Memory B cell (primary cell): ENCODE data around the gene PRKCZ.

Source experiments
- ATAC-seq: fragments of 150-1000 bp; cut with Tn5 transposase; 2 replicates; pipeline ENCODE4 v1.10.0; 2021; ENCODE audit warnings: low read depth, mild to moderate bottlenecking, moderate library complexity
- DNase-seq, 2 donors: peaks; one replicate each; pipeline ENCODE4 v3.0.0; 2022; ENCODE audit warnings: low spot score in 2 of 2
- H3K27ac Mint-ChIP-seq: one replicate; pipeline ENCODE4 v1.8.0; 2022; ENCODE audit warnings: mild to moderate bottlenecking, moderate library complexity, mixed read lengths
- H3K27me3 Mint-ChIP-seq: one replicate; pipeline ENCODE4 v1.8.0; 2022; ENCODE audit warnings: mixed read lengths
- H3K36me3 Mint-ChIP-seq: one replicate; pipeline ENCODE4 v1.8.0; 2022; ENCODE audit warnings: mild to moderate bottlenecking, mixed read lengths
- H3K4me1 Mint-ChIP-seq: one replicate; pipeline ENCODE4 v1.8.0; 2022; ENCODE audit warnings: mixed read lengths
- H3K4me3 Mint-ChIP-seq: one replicate; pipeline ENCODE4 v1.8.0; 2022; ENCODE audit warnings: mild to moderate bottlenecking, moderate library complexity, mixed read lengths
- H3K9me3 Mint-ChIP-seq: one replicate; pipeline ENCODE4 v1.8.0; 2022; ENCODE audit warnings: mixed read lengths

PRKCZ gene

GRCh38 chr1:2174348-2175054, 124.3 kb downstream of the PRKCZ start:
- no peak overlapping the region for H3K4me3 Mint-ChIP-seq
- peaks cover 2% of the 10 kb centered on the region for H3K4me1 Mint-ChIP-seq
- ATAC-seq: peak; percentile 48
- H3K36me3 Mint-ChIP-seq: peaks cover 19% of the 10 kb centered on the region
- no peak overlapping the region for H3K27ac Mint-ChIP-seq
- H3K9me3 Mint-ChIP-seq: no peaks in the 10 kb centered on the region
- DNase-seq: no peak
- no peaks in the 10 kb centered on the region for H3K27me3 Mint-ChIP-seq

GRCh38 chr1:2175055-2175414, 124.8 kb downstream of the PRKCZ start:
- no peaks in the 10 kb centered on the region for H3K27me3 Mint-ChIP-seq
- H3K4me3 Mint-ChIP-seq: no peak overlapping the region
- no peak overlapping the region for H3K27ac Mint-ChIP-seq
- DNase-seq (no peak), ATAC-seq (no peak)
- peaks cover 2% of the 10 kb centered on the region for H3K4me1 Mint-ChIP-seq
- peaks cover 19% of the 10 kb centered on the region for H3K36me3 Mint-ChIP-seq
- no peaks in the 10 kb centered on the region for H3K9me3 Mint-ChIP-seq

GRCh38 chr1:2175681-2176454, 125.7 kb downstream of the PRKCZ start:
- no peak overlapping the region for H3K4me3 Mint-ChIP-seq
- ATAC-seq: no peak
- no peak overlapping the region for H3K27ac Mint-ChIP-seq
- peaks cover 17% of the 10 kb centered on the region for H3K36me3 Mint-ChIP-seq
- no peaks in the 10 kb centered on the region for H3K9me3 Mint-ChIP-seq
- H3K4me1 Mint-ChIP-seq: peaks cover 2% of the 10 kb centered on the region
- no peaks in the 10 kb centered on the region for H3K27me3 Mint-ChIP-seq
- DNase-seq: no peak

DNA sequence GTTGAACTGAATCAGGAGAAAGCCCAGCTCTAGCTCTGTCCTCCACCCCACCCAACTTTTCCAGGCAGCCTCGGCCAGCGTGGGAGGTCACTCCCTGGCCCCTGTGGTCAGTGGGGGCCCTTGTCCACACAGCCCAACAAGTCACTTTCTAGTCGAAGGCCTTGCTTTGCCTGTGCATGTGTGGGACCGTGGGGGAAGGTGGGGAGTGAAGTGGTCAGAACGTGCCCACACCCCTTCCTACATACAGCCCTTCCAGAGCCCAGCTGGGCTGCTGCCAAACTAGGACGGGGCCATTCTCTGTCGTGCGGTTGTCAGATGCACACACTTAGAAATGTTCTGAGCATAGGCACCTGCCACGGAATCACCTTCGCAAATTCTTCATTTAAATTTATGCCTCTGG, 126.4 kb downstream of the PRKCZ start:
- DNase-seq (no peak), ATAC-seq (no peak)
- Mint-ChIP-seq H3K4me1 (peaks cover 2% of the 10 kb centered on the region), H3K27ac (no peak overlapping the region), H3K4me3 (no peak overlapping the region), H3K36me3 (peaks cover 15% of the 10 kb centered on the region), H3K27me3 (no peaks in the 10 kb centered on the region), H3K9me3 (no peaks in the 10 kb centered on the region)

- Mint-ChIP-seq H3K27ac (no peak overlapping the region), H3K27me3 (no peaks in the 10 kb centered on the region), H3K36me3 (peaks cover 9% of the 10 kb centered on the region), H3K4me3 (no peak overlapping the region), H3K9me3 (no peaks in the 10 kb centered on the region), H3K4me1 (peaks cover 2% of the 10 kb centered on the region)
- ATAC-seq: no peak
- DNase-seq: no peak
These were observed 127.3 kb downstream of the PRKCZ start for GRCh38 chr1:2177541-2177940.

DNA sequence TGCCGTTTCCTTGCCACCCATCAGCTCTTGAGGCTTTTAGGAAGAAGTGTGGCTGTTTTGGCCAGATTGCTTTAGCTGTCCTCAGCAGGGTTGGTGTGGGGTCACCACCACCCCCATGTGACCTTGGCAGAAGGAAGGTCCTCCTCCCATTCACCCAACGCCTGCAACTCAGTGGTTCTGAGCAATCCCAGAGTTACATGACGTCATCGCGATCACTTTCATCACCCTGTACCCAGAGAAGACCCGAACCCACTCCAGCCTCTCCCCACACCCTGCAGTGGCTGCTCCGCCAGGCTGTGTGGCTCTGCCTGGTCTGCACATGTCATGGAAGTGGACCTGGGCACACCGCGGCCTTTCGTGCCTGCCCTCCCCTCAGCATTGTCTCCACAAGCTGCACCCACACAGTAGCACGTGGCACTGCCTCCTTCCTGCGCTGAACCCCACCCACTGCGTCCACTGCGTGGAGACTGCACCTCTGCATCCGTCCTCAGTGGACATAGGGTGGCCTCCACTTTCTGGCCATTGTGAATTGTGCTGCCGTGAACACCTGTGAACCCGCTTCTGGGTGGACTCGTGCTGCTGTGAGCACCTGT, 127.8 kb downstream of the PRKCZ start:
- DNase-seq (no peak), ATAC-seq (no peak)
- Mint-ChIP-seq H3K27ac (no peak overlapping the region), H3K4me1 (peaks cover 2% of the 10 kb centered on the region), H3K27me3 (no peaks in the 10 kb centered on the region), H3K4me3 (no peak overlapping the region), H3K36me3 (peaks cover 11% of the 10 kb centered on the region), H3K9me3 (no peaks in the 10 kb centered on the region)

GRCh38 chr1:2178875-2179274, 128.7 kb downstream of the PRKCZ start:
- Mint-ChIP-seq H3K9me3 (no peaks in the 10 kb centered on the region), H3K4me3 (no peak overlapping the region), H3K4me1 (peaks cover 2% of the 10 kb centered on the region), H3K27me3 (no peaks in the 10 kb centered on the region), H3K36me3 (peaks cover 14% of the 10 kb centered on the region), H3K27ac (no peak overlapping the region)
- DNase-seq (no peak), ATAC-seq (no peak)

GRCh38 chr1:2179283-2180013, 129.2 kb downstream of the PRKCZ start:
- no peak for ATAC-seq
- Mint-ChIP-seq H3K27ac (no peak overlapping the region), H3K4me3 (no peak overlapping the region), H3K27me3 (no peaks in the 10 kb centered on the region), H3K36me3 (peaks cover 14% of the 10 kb centered on the region), H3K4me1 (peaks cover 2% of the 10 kb centered on the region), H3K9me3 (no peaks in the 10 kb centered on the region)
- no peak for DNase-seq

DNA sequence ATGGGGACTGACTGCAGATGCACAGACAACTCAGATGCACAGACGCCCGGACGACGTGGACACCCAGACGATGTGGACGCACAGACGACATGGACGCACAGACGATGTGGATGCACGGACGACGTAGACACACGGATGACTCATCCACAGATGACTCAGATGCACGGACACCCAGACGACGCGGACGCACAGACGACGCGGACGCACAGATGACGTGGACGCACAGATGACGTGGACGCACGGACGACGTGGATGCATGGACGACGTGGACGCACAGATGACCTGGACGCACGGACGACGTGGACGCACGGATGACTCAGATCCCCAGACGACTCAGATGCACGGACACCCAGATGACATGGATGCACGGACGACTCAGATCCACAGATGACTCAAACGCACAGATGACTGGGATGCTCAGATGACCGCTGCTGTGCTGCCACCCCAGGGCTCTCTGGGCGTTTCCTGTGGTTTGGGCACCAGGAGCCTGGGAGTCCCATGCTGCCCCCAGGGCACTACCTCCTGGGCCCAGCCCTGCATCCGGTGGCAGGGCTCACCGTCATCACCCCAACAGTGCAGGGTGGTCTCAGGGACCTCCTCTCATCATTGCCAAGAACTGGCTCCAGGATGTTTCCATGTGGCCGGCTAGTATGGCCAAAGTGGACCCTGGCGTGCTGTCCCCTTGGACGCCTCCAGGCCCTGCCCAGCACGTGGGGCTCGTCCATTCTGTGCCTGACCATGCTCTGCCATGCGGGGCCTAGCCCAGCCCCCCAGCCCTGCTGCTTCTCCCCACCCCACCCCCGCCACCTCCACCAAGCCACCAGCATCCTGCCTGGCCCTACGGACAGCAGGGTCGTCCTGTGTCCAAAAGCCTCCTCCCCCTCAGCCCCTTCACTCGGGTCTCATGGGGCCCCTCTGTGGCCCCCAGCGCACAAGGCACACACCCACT, 130.4 kb downstream of the PRKCZ start:
- H3K27me3 Mint-ChIP-seq: no peaks in the 10 kb centered on the region
- no peak for ATAC-seq
- no peak overlapping the region for H3K27ac Mint-ChIP-seq
- H3K4me3 Mint-ChIP-seq: no peak overlapping the region
- no peak for DNase-seq
- H3K36me3 Mint-ChIP-seq: peaks cover 17% of the 10 kb centered on the region
- no peaks in the 10 kb centered on the region for H3K9me3 Mint-ChIP-seq
- H3K4me1 Mint-ChIP-seq: peaks cover 2% of the 10 kb centered on the region

DNA sequence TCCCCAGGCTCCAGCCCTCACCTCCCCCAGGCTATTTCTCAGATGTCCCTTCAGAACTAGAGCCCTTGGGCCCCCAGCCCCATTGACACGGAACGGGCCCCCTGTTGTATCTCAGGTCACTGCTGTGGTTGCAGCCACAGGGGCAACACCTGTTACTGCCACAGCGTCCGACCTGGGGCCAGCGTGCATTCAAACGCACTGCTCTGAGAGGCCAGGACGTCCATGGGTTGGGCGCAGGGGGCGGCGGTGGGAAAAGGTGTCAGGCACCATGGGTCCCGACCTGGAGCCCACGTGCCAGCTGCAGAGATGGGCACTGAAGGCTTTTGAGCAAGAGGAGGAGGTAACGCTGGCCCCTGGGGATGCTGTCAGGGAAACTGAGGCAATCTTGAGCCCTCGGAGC, 131.1 kb downstream of the PRKCZ start:
- Mint-ChIP-seq H3K27ac (no peak overlapping the region), H3K27me3 (no peaks in the 10 kb centered on the region), H3K36me3 (peaks cover 13% of the 10 kb centered on the region), H3K4me1 (no peaks in the 10 kb centered on the region), H3K9me3 (no peaks in the 10 kb centered on the region), H3K4me3 (no peak overlapping the region)
- DNase-seq: no peak
- ATAC-seq: no peak

DNA sequence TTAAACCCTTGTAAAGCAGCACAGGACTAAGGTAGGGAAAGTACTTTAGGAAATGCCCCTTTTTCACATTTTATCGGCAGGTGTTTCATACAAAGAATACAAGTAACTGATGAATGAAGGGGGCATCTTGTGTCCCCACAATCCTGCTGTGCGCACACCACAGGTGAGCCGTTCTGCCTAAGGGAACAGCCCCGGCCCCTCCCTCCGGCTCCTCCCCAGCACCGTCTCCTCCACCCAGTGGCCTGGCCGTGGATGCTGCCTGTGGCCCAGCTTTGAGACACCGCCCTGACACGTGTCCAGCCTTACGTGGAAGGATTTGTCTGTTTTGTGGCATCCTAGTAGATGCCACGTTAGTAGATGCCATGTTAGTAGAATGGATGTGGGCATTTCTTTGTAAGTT, 131.5 kb downstream of the PRKCZ start:
- Mint-ChIP-seq H3K4me3 (no peak overlapping the region), H3K36me3 (peaks cover 13% of the 10 kb centered on the region), H3K27ac (no peak overlapping the region), H3K27me3 (no peaks in the 10 kb centered on the region), H3K4me1 (no peaks in the 10 kb centered on the region), H3K9me3 (no peaks in the 10 kb centered on the region)
- ATAC-seq: no peak
- DNase-seq: no peak

DNA sequence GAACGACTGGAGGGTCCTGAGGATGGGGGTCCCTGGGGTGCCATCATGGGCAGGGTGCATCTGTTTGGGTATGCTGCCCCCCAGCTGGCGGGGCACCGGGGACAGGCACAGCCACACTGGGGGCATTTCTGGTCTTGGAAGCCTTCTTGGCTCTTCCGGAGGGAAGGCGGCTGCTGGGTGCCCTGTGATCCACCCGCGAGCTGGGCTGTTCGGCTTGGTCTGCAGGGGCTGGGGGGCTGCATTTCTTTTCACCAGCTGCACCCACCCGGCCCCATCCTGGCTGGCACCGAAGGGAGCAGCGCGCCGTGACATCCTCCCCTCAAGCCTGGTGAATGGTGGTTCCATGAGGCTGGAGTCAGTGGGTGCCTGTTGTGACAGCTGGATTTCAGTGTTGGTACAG, 132.2 kb downstream of the PRKCZ start:
- no peaks in the 10 kb centered on the region for H3K9me3 Mint-ChIP-seq
- ATAC-seq: no peak
- H3K27me3 Mint-ChIP-seq: no peaks in the 10 kb centered on the region
- no peaks in the 10 kb centered on the region for H3K4me1 Mint-ChIP-seq
- H3K36me3 Mint-ChIP-seq: peaks cover 13% of the 10 kb centered on the region
- H3K4me3 Mint-ChIP-seq: no peak overlapping the region
- no peak for DNase-seq
- H3K27ac Mint-ChIP-seq: no peak overlapping the region

GRCh38 chr1:2183937-2184334, 133.7 kb downstream of the PRKCZ start:
- H3K4me1 Mint-ChIP-seq: no peaks in the 10 kb centered on the region
- no peak overlapping the region for H3K27ac Mint-ChIP-seq
- ATAC-seq: no peak
- H3K36me3 Mint-ChIP-seq: peaks cover 8% of the 10 kb centered on the region
- no peaks in the 10 kb centered on the region for H3K9me3 Mint-ChIP-seq
- no peak for DNase-seq
- no peak overlapping the region for H3K4me3 Mint-ChIP-seq
- no peaks in the 10 kb centered on the region for H3K27me3 Mint-ChIP-seq
